AG04450 (cell line): Measurements from ENCODE around the gene MAFG. TPM values are rescaled to one million over a fixed set of nuclear protein-coding genes. Genes with fewer than 3 reads are reported as not detected.

Source experiments
- CTCF ChIA-PET: fragments of 300-600, 350-600 bp; formaldehyde crosslinking; extraction: SDS; loops from one replicate; lab custom pipeline; 2022; ENCODE audit warnings: antibody characterized with exemption, inconsistent platforms; lab: Charles Lee
- POLR2A ChIA-PET: fragments of 350-600 bp; formaldehyde crosslinking; extraction: SDS; loops from one replicate; lab custom pipeline; 2021; ENCODE audit warnings: antibody characterized with exemption, inconsistent platforms; lab: Yijun Ruan, JAX
- DNase-seq: peaks from one replicate; pipeline ENCODE4 v3.0.0-alpha.2; 2011; ENCODE audit warnings: low read depth, low spot score
- H3K27ac ChIP-seq: one replicate; pipeline ENCODE4 v1.5.1; 2012; ENCODE audit warnings: low read depth, low read length, control low read depth
- H3K27me3 ChIP-seq: one replicate; pipeline ENCODE4 v1.6.0; 2012; ENCODE audit warnings: low read length; ENCODE audit not compliant: control insufficient read depth, insufficient read depth
- H3K4me3 ChIP-seq: 2 replicates; pipeline ENCODE4 v1.5.1; 2011; ENCODE audit warnings: mild to moderate bottlenecking, low read depth, low read length, control low read depth
- H3K9me3 ChIP-seq: 2 replicates; pipeline ENCODE4 v1.5.1; 2012; ENCODE audit warnings: low read length; ENCODE audit not compliant: control insufficient read depth, insufficient read depth
- polyA minus RNA-seq: library from RNA; depleted of rRNA, polyadenylated mRNA; stranded (reverse); fragments of >200 nt; gene quantifications from 2 replicates; pipeline ENCODE4 v1.2.3, GENCODE V29; 2011; rRNA and poly(A)+ RNA removed
- polyA plus RNA-seq: library from polyadenylated mRNA; depleted of rRNA; stranded (reverse); fragments of >200 nt; gene quantifications from 2 replicates; pipeline ENCODE4 v1.2.3, GENCODE V29; 2011; rRNA removed
- TF ChIP-seq, protein P1 (sequence below): IDR thresholded peaks from 2 replicates; pipeline ENCODE4 v1.5.1; 2011; ENCODE audit warnings: low read depth, low read length, control low read depth, inconsistent platforms

Gene MAFG
- polyA plus RNA-seq = 17.6 and 17.7 TPM in 2 replicates
- 9.3 and 10.6 TPM in 2 replicates for polyA minus RNA-seq

- peak; percentile 79 for DNase-seq
- TF ChIP-seq, protein P1, sequence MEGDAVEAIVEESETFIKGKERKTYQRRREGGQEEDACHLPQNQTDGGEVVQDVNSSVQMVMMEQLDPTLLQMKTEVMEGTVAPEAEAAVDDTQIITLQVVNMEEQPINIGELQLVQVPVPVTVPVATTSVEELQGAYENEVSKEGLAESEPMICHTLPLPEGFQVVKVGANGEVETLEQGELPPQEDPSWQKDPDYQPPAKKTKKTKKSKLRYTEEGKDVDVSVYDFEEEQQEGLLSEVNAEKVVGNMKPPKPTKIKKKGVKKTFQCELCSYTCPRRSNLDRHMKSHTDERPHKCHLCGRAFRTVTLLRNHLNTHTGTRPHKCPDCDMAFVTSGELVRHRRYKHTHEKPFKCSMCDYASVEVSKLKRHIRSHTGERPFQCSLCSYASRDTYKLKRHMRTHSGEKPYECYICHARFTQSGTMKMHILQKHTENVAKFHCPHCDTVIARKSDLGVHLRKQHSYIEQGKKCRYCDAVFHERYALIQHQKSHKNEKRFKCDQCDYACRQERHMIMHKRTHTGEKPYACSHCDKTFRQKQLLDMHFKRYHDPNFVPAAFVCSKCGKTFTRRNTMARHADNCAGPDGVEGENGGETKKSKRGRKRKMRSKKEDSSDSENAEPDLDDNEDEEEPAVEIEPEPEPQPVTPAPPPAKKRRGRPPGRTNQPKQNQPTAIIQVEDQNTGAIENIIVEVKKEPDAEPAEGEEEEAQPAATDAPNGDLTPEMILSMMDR = peak; percentile 21
- CTCF ChIA-PET = interaction anchor here (0.5 to 0.6 kb wide), 2 partner anchors 93 to 203 kb away, joined by 3 to 4 read pairs; no protein-coding TSS in a partner anchor
- H3K27me3 ChIP-seq = no peaks in the 10 kb centered on the region
- peak within 1 kb of the TSS; percentile 77 for H3K4me3 ChIP-seq
- no peaks in the 10 kb centered on the region for H3K9me3 ChIP-seq
- POLR2A ChIA-PET = interaction anchor here (0.8 to 2.7 kb wide), 4 partner anchors 8 to 75 kb away, joined by 3 to 9 read pairs (median 4); partner anchors contain the start of gene PCYT2
- peak within 1 kb of the TSS; percentile 97 for H3K27ac ChIP-seq
Observed at GRCh38 chr17:81927653-81928543, at the start of gene MAFG. TSS of gene MAFG (minus strand) at chr17:81927735. CDS start at chr17:81923185, 4,550 bp downstream.

DNA sequence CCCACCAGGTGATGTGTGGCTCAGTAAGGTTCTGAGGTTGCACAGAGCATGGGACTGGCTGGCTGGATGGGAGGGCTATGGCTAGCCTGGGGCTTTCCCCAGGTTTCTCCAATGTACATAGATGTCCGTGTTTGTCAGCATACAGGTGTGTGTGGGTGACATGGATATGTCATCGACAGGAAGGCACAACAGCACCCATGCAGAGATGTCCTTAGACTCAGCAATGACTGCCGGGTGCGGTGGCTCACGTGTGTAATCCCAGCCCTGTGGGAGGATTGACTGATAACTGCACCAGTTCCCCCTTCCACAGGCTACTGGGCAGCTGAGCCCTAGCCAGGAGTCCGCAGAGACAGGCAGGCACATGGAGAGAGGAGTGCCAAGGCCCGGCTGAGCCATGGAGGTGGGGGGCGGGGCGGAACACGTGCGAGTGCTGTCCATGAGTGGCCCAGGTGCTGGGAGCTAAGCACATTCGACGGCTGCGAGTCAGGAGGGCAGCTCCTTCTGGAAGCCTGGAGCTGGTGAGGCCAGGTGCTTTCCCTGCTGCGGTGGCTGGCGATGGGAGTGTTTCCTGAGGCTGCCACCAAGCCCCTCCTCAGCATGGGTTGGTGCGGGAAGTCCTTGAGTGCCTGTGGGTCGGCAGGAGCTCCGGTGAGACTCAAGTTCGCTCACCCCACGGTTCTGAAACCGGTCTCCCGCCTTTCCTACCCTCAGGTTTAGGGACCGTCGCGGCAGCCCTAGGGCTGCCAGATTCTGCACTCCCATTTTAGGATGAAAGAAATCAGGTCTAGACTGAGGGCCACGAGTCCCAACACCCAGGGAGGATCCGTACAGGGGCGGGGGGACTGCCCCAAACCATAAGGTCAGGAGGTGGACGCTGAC is 49.0 kb upstream of the MAFG start:
- ChIA-PET POLR2A (interaction anchor here (0.8 kb wide), 1 partner anchor 27 kb away, joined by 3 read pairs; no protein-coding TSS in a partner anchor), CTCF (no interaction called here)
- Histone ChIP-seq H3K27me3 (no peaks in the 10 kb centered on the region), H3K4me3 (peak overlapping the region; percentile 67), H3K27ac (peak overlapping the region; percentile 21), H3K9me3 (peaks cover 13% of the 10 kb centered on the region)
- TF ChIP-seq, protein P1 = no peak
- no peak for DNase-seq

DNA sequence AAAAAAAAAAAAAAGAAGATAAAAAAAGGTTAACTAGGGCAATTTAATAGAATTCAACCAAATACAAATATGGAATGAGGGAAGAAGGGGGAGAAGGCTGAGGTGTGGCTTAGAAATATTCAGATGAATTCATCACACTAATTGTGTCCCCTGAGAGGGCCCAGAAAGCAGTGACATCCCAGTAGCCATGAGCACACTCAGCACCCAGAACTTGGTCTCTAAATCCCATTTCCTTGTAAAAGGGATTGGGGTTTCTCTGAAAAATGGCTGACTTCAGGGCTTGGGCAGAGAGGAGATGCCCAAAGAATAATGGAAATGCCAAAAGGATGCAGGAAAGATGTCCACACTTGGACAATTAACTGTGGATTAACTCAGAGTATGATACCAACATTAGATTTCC is 45.9 kb upstream of the MAFG start:
- Histone ChIP-seq H3K27ac (no peak overlapping the region), H3K4me3 (no peak overlapping the region), H3K27me3 (no peaks in the 10 kb centered on the region), H3K9me3 (peaks cover 13% of the 10 kb centered on the region)
- ChIA-PET CTCF (no interaction called here), POLR2A (no interaction called here)
- no peak for DNase-seq
- TF ChIP-seq, protein P1 = no peak

DNA sequence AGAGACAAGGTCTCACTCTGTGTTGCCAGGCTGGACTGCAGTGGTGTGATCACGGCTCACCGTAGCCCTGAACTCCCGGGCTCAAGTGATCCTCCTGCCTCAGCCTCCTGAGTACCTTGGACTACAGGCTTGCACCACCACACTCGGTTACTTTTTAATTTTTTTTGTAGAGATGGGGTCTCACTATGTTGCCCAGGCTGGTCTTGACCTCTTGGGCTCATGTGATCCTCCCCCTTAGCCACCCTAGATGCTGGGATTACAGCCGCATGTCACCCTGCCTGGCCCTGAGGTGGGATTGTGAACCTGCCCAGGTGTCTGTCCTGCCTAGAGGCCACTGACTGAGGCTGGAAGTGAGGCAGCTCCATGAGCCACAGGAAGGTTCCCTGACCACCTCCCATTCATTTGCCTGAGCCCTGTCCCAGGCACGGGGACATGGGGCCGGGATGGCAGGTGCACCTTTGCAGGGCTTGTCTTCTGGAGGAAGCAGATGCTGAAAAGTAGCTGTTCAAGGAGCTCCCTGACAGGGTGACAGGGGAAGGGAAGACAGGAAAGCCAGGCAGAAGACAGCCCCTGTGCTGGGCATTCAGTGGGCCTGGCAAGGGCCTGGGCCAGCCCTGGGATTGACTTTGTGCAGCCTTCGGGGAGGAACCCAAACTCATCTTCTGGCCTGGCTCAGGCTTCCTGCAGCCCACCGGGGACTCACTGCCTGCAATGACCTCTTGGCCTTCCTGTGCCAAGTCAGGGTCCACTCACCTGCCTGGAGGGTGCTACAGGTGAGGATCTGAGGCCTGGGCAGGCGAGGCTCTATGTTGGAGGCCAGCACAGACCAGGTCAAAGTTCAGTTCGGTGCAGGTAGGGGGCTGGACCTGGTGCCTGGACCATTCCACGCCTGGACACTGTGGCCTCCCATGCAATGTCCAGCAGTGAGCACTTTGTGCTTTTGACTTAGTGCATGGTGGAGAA is 41.6 kb upstream of the MAFG start:
- Histone ChIP-seq H3K27ac (no peak overlapping the region), H3K9me3 (peaks cover 9% of the 10 kb centered on the region), H3K27me3 (peaks cover 4% of the 10 kb centered on the region), H3K4me3 (no peak overlapping the region)
- POLR2A ChIA-PET = no interaction called here
- TF ChIP-seq, protein P1 = no peak
- DNase-seq = no peak
- CTCF ChIA-PET = interaction anchor here (1.0 kb wide), 1 partner anchor 51 kb away, joined by 3 read pairs; no protein-coding TSS in a partner anchor
